Left hindlimb (tissue), 1 donor: ENCODE measurements around the gene HSPA5.
A peak's percentile ranks its signal among the peaks of the same experiment; 100 is the strongest.
"Not testable (repeated sequence)": the region's sequence is repeated elsewhere in the genome, so short reads cannot be mapped to it uniquely, and the experiment has no call there.

Experiments
- DNase-seq: peaks from one replicate; pipeline ENCODE4 v3.0.0-alpha.2; 2018

Gene HSPA5

DNA sequence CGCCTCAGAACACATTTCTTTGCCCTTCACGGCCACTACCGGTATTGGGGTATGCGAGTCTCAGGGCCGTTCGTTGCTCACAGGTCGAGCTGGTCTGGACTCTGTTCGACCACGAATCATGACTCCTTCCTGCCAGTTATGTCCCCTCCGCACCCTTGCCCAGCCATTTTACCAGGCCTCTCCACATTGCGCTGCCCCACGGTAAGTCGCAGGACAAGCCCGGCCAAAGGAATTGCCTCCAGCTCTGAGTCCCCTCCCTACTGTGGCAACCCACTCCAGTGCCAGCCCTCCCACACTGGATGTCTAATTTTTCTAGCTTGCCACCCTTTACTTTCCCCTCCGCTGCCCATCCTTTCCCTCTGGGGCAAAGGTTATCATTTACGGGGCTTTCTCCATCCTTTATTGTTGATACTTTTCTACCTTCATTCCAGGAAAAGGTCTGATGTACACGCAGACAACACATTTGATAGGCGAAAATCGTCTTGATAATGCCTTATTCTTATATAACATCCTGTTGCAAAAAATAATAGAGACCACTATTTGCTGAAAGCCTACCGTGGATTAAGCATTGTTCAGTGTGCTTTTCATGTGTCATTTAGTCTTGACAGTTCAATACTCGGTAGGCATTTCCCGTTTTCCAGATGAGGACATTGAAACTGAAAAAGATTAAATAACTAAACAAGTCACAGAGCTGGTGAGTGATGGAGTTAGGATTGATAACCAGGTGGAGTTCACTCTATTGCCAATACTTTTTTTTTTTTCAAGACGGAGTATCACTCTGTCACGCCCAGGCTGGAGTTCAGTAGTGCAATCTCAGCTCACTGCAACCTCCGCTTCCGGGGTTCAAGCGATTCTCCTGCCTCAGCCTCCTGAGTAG is 958 bp upstream of the HSPA5 start:
- no peak for DNase-seq

DNA sequence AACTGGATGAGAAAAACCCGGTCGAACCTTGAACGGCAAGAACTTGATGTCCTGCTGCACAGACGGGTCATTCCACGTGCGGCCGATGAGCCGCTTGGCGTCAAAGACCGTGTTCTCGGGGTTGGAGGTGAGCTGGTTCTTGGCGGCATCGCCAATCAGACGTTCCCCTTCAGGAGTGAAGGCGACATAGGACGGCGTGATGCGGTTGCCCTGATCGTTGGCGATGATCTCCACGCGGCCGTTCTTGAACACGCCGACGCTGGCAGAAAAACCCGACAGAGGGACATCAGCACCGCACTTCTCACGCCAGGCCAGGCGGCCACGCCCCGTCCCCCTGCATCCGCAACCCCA is 519 bp downstream of the HSPA5 start:
- DNase-seq: no peak

DNA sequence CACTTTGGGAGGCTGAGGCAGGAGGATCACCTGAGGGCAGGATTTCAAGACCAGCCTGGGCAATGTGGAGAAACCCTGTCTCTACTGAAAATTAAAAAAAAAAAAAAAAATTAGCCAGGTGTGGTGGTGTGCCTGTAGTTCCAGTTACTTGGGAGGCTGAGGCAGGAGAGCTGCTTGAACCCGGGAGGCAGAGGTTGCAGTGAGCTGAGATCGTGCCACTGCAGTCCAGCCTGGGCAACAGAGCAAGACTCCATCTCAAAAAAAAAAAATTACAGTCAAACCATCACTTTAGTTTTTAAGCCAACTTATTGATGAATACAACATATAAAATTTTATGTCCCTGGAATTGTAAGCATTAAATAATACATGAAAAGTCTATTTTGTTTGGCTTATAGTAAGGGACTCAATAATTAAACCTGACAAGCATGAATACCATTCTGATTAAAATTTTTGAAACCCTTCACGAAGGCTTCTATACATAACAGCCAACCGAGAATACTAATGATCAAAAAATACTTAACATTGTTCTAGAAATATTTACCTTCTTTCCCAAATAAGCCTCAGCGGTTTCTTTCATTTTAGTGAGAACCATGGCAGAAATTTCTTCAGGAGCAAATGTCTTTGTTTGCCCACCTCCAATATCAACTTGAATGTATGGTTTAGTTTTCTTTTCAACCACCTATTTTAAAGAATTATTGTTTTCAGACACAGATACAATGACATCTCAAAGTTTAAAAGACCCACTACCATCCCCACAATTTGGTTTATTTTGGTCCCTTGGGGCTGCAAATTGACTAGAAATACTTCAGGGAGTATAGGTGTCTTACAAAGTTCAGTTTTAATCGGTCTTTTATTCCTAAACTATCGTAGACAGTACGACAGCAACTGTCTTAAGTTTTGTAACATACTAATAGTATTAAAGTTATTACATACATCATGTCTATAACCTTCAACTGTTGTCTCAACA is 1.2 kb downstream of the HSPA5 start:
- DNase-seq: no peak

DNA sequence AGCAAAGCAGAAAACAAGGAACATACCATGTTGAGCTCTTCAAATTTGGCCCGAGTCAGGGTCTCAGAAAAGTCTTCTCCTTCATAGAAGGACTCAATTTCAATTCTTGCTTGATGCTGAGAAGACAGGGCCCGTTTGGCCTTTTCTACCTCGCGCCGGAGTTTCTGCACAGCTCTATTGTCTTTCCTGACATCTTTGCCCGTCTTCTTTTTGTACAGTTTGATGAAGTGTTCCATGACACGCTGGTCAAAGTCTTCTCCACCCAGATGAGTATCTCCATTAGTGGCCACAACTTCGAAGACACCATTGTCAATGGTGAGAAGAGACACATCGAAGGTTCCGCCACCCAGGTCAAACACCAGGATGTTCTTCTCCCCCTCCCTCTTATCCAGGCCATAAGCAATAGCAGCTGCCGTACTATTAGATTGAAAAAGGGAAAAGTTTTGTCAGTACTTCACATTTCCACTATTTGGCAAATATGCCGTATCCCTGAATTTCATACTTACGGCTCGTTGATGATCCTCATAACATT is 2.2 kb downstream of the HSPA5 start:
- no peak for DNase-seq

DNA sequence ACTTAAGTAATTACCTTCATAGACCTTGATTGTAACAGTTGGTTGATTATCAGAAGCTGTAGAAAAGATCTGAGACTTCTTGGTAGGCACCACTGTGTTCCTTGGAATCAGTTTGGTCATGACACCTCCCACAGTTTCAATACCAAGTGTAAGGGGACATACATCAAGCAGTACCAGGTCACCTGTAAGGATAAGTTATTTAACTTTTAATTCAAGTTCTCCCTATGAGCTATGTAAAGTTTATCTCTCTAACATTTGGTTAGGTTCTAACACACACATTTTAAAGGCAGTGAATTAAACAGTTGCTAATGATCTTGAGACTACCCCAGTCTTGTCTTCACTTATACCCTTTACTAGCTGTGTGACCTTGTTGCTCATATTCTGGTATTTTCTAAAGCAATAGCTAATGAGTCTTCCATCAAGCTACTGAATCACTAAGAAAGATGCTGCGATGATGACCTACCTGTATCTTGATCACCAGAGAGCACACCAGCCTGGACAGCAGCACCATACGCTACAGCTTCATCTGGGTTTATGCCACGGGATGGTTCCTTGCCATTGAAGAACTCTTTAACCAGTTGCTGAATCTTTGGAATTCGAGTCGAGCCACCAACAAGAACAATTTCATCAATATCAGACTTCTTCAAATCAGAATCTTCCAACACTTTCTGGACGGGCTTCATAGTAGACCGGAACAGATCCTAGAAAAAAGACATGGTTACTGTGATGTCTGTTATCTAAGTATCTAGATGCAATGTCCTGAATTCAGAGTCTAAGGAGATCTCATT is 2.8 kb downstream of the HSPA5 start:
- no peak for DNase-seq

DNA sequence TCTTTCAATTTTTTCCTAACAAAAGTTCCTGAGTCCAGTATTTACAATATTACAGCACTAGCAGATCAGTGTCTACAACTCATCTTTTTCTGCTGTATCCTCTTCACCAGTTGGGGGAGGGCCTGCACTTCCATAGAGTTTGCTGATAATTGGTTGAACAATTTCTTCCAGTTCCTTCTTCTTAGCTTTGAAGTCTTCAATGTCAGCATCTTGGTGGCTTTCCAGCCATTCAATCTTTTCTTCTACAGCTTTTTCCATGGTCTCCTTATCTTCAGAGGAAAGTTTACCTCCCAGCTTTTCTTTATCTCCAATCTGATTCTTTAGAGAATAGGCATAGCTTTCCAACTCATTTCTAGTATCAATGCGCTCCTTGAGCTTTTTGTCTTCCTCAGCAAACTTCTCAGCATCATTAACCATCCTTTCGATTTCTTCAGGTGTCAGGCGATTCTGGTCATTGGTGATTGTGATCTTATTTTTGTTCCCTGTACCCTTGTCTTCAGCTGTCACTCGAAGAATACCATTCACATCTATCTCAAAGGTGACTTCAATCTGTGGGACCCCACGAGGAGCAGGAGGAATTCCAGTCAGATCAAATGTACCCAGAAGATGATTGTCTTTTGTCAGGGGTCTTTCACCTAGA is 4.5 kb downstream of the HSPA5 start:
- DNase-seq: not testable (repeated sequence)

DNA sequence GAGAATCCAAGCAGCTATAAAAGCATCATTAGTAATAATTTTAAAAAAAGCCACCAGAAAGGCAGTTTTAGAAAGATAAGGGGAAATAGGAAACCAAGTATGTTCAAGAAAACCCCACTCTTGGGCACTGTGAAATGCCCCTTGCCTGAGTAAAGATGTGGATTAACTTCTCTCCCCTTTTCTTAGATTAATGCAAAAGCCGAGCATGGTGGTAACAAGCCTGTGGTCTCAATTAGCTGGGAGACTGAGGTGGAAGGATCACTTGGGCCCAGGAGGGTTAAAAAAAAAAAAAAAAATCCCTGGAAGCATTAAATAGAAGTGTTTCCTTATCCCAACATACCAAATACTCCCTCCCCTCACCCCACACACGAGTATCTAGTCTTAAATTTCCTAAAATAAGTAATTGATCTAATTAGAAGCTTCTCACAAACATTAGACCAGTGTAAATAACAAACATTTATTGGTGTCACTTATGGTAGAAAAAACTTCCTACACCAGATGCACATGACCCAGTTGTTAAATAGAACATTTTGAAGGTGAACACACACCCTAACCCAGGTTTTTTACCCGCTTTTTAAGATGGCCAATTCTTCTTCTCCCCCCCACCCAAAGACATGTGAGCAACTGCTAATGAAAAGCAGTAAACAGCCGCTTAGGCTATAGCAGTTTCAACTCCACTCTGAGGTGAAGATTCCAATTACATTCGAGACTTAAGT is 5.2 kb downstream of the HSPA5 start:
- no peak for DNase-seq

DNA sequence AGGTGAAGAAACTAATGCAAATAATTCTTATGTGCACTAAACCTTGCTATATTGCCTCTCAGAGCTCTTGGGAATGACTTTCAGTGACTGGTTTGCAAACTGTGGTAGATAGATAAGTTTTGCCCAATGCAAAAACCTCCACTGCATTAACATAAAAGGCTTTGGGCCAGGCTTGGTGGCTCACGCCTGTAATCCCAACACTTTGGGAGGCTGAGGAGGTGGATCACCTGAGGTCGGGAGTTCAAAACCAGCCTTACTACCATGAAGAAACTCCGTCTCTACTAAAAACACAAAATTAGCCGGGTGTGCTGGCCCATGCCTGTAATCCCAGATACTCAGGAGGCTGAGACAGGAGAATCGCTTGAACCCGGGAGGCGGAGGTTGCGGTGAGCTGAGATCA is 7.0 kb downstream of the HSPA5 start:
- not testable (repeated sequence) for DNase-seq

DNA sequence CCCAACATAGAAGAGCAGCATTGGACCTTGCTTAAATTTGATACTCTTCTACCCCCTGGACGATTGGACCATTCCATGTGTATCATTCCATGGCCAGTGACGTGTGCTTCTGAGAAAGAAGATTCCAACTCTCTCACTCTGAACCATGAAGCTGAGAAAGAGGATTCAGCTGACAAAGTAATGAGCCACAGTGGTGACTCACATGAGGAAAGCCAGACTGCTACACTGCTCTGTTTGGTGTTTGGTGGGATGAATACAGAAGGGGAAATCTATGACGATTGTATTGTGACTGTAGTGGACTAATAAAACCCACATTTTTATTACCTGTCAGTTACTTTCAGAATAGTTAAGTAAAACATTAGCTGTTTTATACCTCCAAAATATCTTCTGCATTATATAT is 7.5 kb downstream of the HSPA5 start:
- DNase-seq: no peak

DNA sequence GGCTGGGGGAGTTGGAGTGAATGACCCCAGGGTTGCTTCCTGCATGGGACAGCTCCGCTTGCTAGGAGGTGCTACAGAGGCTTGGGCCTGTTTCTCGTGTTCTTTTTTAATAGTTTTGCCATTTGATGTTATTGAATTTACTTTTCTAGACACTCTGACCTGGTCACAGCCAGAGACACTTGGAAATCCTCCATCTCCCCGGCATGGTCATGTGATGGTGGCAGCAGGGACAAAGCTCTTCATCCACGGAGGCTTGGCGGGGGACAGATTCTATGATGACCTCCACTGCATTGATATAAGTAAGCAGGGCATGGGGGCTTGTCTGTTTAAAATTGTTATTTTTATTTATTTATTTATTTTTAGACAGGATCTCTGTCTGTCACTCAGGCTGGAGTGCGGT is 13.4 kb downstream of the HSPA5 start:
- no peak for DNase-seq

DNA sequence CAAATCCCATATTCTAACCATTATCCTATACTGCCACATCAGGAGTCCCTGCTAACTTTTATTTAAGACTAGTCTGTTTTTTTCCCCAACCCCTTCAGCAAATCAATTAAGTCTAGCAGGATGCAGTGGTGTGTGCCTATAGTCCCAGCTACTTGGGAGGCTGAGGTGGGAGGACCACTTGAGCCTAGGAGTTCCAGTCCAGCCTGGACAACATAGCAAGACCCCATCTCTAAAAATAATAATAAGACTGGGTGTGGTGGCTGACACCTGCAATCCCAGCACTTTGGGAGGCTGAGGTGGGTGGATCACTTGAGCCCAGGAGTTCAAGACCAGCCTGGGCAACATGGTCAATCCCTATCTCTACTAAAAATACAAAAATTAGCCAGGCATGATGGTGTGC is 16.3 kb downstream of the HSPA5 start:
- not testable (repeated sequence) for DNase-seq

DNA sequence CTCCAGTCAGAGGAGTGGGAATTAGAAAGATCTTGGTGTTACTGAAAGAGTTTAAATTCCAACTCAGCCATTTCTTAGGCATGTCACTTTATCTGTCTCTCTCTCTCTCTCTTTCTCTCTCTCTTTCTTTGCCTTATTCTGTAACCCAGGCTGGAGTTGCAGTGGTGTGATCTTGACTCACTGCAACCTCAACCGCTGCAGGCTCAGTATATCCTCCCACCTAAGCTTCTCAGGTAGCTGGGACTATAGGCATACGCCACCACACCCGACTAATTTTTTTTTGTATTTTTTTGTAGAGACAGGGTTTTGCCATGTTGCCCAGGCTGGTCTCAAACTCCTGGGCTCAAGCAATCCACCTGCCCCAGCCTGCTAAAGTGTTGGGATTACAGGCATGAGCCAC is 22.5 kb downstream of the HSPA5 start:
- DNase-seq: no peak

DNA sequence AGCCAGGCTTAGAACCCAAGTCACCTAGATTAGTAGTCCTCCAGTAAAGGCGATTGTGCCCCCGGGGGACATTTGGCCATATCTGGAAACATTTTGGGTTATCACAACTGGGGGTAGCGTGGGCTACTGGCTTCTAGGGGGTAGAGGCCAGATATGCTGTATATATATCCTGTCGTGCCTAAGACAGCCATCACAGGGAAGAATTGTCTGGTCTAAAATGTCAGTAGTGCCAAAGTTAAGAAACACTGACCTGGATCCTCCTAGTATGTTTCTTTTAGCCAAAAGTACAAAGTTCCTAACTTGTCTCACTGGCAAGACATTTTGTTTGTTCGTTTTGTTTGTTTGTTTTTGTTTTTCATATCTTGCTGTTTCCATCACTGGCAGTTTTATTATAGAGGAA is 27.0 kb downstream of the HSPA5 start:
- DNase-seq: no peak

DNA sequence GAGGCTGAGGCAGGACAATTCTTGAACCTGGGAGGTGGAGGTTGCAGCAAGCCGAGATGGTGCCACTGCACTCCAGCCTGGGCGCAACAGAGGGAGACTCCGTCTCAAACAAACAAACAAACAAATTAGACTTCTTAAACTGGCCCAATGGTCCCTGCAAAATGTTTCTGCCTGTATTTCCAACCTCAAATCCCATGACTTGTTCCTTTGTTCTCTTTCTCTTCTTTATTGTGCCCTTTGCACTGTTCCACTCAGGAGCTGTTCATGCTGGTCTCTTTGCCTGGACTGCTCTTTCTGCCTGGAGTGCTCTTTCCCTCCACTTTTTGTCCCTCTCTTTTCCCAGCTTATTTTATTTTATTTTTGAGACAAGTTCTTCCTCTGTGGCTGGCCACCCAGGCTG is 36.7 kb downstream of the HSPA5 start:
- no peak for DNase-seq

DNA sequence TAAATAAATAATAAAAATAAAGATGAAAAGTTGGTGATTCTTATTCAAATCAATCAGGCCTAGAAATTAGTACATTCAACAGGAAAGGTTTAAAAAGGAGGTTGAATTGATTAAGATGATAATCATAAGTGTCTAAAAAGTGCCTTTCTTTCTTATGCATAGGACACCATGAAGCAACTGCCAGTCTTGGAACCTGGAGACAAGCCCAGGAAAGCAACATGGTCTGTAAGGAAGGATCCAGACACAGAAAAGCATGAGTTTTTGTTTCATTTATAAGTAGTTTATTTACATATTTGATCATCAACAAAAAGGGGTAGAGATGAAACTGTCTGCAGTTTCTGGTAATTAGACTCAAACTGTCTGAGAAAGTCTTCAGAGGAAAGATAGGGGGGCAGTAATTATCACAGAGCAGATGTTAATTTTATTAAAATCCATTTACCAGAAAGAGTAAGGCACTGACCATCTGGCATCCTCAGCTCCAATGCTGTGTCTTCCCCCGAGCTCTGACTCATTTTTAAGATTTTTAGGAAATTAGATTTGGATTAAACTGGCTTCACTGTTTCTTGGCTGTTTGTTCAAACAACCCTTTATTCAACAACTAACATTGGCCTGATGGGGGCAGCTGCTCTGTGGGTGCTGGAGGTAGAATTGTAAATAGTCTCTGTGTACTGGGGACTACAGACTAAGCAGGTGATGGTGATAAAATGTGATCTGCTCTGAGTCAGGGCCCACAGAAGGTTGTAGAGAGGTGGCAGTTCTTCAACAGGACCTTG is 38.1 kb downstream of the HSPA5 start:
- no peak for DNase-seq

DNA sequence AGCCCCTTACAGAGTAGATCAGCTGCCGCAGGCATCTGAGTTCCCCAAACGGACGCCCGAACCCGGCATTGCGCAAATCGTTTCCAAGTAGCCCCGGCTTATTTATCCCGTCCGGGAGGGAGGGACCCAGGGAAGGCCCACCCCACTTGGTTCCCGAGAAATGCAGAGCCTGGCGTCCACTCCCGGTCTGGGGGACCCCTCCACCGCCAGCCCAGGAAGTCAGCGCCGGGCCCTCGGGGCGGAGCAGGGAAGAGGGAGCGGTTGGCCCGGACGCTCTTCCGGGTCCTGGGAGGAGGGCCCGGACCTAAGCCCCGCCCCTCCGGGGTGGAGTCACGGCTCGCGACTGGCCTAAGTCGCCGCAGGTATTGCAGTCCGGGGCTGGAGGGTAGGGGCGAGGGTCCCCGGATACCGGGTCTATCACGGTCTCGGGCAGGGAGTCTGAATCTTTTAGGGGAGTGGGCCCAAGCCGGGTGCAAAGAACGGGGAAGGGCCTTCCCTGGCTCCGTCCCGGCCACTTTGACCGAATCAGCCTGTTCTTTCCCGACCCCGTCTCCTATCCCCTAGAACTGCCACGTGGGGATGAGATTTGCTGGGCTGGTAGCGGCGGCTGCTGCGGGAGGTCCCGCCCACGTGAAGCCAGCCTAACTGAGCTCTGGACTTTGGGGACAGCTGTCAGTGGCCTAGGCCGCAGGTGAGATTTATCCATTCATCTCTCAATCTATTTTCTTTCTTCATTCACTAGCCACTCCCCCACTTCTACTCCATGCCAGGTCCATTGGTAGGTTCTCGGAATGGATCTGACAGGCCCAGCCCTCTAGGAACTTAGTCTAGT is 40.7 kb downstream of the HSPA5 start, which contains the start of gene RABEPK:
Gene RABEPK, plus strand, starts transcription at position 327 of the 832 bp plus-strand sequence. CDS start 2,472 bp downstream, outside the sequence.
- peak; percentile 94 for DNase-seq

DNA sequence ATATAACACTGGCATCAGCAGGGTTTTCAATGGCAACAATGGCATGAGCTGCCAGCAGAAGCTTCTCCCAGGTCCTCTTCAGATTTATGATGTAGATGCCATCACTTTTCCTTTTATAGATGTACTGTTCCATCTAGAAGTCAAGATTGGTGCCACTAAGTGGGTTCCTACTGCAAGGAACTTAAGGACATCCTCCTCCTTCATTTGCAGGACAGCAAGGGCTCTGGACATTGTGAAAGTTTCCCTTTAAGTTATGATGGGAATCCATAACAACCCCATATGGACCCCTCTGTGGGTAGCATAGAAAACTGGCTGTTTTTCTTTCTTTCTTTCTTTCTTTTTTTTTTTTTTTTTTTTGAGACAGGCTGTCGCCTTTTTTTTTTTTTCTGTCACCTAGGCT is 45.6 kb downstream of the HSPA5 start:
- DNase-seq: not testable (repeated sequence)

DNA sequence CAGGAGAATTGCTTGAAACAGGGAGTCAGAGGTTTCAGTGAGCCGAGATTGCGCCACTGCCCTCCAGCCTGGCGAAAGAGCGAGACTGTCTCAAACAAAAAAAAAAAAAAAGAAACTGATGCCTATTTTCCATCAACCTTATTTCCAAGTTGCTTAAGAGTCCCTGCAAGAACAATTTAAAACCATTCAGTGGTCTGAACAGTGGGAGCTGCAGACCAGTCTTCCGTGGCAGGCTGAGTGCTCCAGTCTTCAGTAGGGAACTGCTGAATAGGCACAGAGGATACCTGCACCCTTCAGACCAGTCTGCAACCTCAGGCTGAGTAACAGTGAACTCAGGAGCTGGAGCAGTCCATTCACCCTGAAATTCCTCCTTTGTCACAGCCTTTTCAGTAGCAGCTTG is 46.7 kb downstream of the HSPA5 start:
- DNase-seq: not testable (repeated sequence)

DNA sequence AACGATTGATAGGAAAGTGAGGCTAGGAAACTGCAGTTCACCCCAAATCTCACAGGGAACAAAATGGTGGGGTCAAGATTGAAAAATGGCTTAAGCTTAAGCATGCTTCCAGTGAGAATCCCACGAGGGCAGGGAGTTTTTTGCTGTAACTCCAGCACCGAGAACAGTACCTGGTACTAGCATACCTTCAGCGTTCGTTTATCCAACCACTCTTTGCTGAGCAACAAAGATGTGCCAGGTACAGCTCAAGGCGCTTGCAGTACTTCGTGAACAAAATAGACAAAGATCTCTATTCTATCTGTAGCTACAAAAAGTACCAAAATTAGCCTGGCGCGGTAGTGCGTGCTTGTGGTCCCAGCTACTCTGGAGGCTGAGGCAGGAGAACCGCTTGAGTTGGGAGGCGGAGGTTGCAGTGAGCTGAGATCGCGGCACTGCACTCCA is 50.8 kb downstream of the HSPA5 start:
- no peak for DNase-seq
